Measurements from ENCODE around the gene CFAP53. TPM values are rescaled to one million over a fixed set of nuclear protein-coding genes. Genes with fewer than 3 reads are reported as not detected.
A peak's percentile ranks its signal among the peaks of the same experiment; 100 is the strongest.
"Not testable (repeated sequence)": the region's sequence is repeated elsewhere in the genome, so short reads cannot be mapped to it uniquely, and the experiment has no call there.

CFAP53 gene
- total RNA-seq: not detected
- long read RNA-seq, donor 1: 0 reads
- long read RNA-seq, donor 2: 0 reads

- intact Hi-C loops (cut with DNase I): no loop called here
- DNase-seq (ENCODE audit: low spot score): peak; percentile 98
Observed at GRCh38 chr18:50266248-50266704, at the start of gene CFAP53. CFAP53 (minus strand) TSS chr18:50266495; CDS start chr18:50266404, 91 bp downstream.

GRCh38 chr18:50315100-50315871 is 49.0 kb upstream of the CFAP53 start:
- DNase-seq (ENCODE audit: low spot score): no peak
- intact Hi-C loops (cut with DNase I): no loop called here

- DNase-seq (ENCODE audit: low spot score): no peak
- intact Hi-C loops (cut with DNase I): no loop called here
Observed at GRCh38 chr18:50313873-50314460, 47.7 kb upstream of the CFAP53 start.

- intact Hi-C loops (cut with DNase I): no loop called here
- no peak for DNase-seq (ENCODE audit: low spot score)
Observed at GRCh38 chr18:50313031-50313607, 46.8 kb upstream of the CFAP53 start.

GRCh38 chr18:50312296-50313030 is 46.2 kb upstream of the CFAP53 start:
- DNase-seq (ENCODE audit: low spot score): no peak
- intact Hi-C loops (cut with DNase I): no loop called here

GRCh38 chr18:50311650-50312049 is 45.4 kb upstream of the CFAP53 start:
- intact Hi-C loops (cut with DNase I): no loop called here
- no peak for DNase-seq (ENCODE audit: low spot score)

- no peak for DNase-seq (ENCODE audit: low spot score)
- intact Hi-C loops (cut with DNase I): no loop called here
Observed at GRCh38 chr18:50310080-50310479, 43.8 kb upstream of the CFAP53 start.

GRCh38 chr18:50308851-50309250 is 42.6 kb upstream of the CFAP53 start:
- intact Hi-C loops (cut with DNase I); DNase-seq (ENCODE audit: low spot score): not testable (repeated sequence)

GRCh38 chr18:50307738-50308470 is 41.6 kb upstream of the CFAP53 start:
- intact Hi-C loops (cut with DNase I): no loop called here
- peak; percentile 96 for DNase-seq (ENCODE audit: low spot score)

GRCh38 chr18:50307400-50307737 is 41.1 kb upstream of the CFAP53 start:
- no peak for DNase-seq (ENCODE audit: low spot score)
- intact Hi-C loops (cut with DNase I): no loop called here

- no peak for DNase-seq (ENCODE audit: low spot score)
- intact Hi-C loops (cut with DNase I): no loop called here
Observed at GRCh38 chr18:50306944-50307343, 40.6 kb upstream of the CFAP53 start.

- intact Hi-C loops (cut with DNase I): no loop called here
Observed at GRCh38 chr18:50301074-50301473, 34.8 kb upstream of the CFAP53 start.

GRCh38 chr18:50299626-50300388 is 33.5 kb upstream of the CFAP53 start:
- intact Hi-C loops (cut with DNase I): no loop called here
- no peak for DNase-seq (ENCODE audit: low spot score)

More at GRCh38 chr18:50301074-50301473, 34.8 kb upstream of the CFAP53 start:
- DNase-seq (ENCODE audit: low spot score): no peak

- peak; percentile 75 for DNase-seq (ENCODE audit: low spot score)
- intact Hi-C loops (cut with DNase I): no loop called here
Observed at GRCh38 chr18:50298443-50299284, 32.4 kb upstream of the CFAP53 start.

GRCh38 chr18:50297621-50298442 is 31.5 kb upstream of the CFAP53 start:
- intact Hi-C loops (cut with DNase I): no loop called here
- DNase-seq (ENCODE audit: low spot score): peak; percentile 94

GRCh38 chr18:50293039-50293438 is 26.7 kb upstream of the CFAP53 start:
- DNase-seq (ENCODE audit: low spot score): no peak
- intact Hi-C loops (cut with DNase I): no loop called here

- intact Hi-C loops (cut with DNase I): no loop called here
Observed at GRCh38 chr18:50289108-50289443, 22.8 kb upstream of the CFAP53 start.

More at GRCh38 chr18:50289108-50289443, 22.8 kb upstream of the CFAP53 start:
- no peak for DNase-seq (ENCODE audit: low spot score)
